Activated CD8-positive, alpha-beta memory T cell treated with anti-CD3 and anti-CD28 coated beads for 1 hour (primary cell): ENCODE results near the gene TMEM184A.
"Not testable (repeated sequence)": the region's sequence is repeated elsewhere in the genome, so short reads cannot be mapped to it uniquely, and the experiment has no call there.

Source experiments
- DNase-seq, 2 donors: peaks; one replicate each; pipeline ENCODE4 v3.0.0-alpha.2; 2020; ENCODE audit warnings: low read depth in 1 of 2; ENCODE audit errors: extremely low read depth in 1 of 2

Gene TMEM184A

DNA sequence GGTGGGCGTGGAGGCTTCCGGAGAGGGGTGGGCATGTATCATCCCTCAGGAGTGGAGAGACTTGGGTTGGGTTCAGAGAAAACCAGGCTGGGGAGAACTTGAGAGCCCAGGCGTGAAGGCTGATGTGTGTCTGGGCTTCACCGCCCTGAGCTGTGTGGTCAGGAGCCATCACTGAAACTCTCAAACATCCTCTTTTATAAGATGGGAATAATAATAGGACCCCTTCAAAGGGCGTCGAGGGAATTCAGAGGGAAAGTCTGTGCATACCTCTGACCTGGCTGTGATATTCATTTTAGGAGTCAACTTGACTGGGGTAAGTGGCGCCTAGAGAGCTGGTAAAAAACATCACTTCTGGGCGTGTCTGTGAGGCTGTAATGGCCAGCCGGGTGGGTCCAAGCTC lies 34.9 kb upstream of the TMEM184A start:
- no peak for DNase-seq

DNA sequence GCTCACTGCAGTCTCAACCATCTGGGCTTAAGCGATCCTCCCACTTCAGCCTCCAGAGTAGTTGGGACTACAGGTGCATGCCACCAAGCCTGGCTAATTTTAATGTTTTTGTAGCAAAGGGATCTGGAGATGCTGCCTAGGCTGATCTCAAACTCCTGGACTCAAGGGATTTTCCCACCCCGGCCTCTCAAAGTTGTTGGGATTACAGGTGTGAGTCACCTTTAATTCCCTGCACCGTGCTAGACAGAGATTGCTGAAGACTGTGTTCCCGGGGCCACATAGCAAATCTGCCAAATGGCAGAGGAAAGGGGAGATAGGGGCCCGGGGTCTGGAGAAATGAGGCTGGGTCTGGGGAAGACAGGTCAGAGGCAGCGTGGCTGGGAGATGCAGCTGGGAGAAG lies 34.5 kb upstream of the TMEM184A start:
- no peak for DNase-seq

DNA sequence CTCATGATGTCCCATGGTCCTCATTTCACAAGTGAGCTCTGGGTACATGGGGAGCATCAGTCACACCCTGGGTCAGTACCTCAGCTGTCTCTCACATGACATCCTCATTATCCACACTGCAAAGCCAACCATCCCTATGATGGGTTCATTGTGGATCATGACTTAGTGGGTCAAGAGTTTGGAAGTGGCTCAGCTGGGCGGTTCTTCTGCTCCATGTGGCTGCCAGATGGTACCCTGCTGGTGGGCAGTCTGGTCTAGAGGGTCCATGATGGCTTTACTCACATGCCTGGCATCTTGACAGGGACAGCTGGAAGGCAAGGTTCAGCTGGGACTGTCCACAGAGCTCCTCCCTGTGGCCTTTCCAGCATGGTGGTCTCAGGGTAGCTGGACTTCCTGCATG lies 33.0 kb upstream of the TMEM184A start:
- DNase-seq, result no peak

DNA sequence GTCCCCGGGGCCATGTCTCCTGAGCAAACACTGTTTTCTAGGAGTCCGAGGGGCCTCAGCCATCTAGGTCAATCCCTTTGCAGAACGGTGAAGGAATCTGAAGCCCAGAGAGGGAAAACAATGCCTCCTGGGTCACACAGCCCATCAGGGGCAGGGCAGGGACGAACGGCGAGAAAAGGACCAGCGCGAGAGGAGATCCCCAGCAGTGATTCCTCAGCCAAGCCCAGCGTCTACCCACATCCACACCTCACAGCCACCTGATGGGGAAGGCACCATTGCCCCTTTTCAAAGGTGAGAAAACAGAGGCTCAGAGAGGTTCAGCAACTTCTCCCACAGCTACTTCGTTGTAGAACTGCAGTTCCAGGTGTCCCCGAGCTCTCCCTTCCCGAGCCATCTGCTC lies 31.7 kb upstream of the TMEM184A start:
- DNase-seq, result no peak

DNA sequence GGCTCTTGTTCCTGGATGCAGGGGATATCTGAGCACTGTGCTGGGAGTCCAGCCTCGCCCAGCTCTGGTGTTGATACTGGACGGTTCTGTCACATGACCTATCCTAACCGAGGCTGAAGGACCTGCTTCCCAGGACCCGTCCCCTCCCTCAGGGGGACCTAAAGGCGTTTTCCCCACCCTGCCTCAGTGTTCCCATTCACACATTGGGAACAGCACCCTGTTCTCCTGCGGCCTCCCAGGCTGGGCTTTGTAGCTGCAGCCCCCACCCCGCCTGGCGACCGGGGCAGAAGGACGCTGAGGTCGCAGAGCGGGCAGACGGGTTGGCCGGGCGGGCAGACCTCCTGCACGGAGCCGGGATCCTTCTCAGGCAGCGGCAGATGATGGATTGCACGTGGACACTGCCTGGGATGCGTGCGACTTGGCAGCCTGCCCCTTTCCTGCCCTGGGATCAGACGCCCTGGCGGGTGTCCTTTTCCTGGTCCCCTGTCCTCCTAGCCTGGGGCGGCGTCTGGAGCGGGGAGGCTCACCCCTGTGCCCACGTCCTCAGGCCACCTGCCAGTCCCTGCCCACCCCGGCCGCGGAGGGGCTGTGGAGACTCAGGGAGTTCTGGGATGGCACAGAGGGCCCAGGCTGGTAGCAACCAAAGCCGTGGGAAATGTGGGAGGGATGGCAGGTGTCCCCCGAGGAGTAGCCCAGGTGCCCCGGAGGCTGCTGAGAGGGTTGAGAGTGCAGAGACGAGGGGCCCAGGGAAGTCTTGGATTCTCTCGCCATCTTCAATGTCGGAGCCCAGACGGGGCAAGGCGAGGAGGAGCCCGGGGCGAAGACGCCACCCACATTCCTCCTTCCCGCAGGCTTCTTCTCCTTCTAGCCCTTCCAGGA lies 31.1 kb upstream of the TMEM184A start:
- DNase-seq, result no peak

DNA sequence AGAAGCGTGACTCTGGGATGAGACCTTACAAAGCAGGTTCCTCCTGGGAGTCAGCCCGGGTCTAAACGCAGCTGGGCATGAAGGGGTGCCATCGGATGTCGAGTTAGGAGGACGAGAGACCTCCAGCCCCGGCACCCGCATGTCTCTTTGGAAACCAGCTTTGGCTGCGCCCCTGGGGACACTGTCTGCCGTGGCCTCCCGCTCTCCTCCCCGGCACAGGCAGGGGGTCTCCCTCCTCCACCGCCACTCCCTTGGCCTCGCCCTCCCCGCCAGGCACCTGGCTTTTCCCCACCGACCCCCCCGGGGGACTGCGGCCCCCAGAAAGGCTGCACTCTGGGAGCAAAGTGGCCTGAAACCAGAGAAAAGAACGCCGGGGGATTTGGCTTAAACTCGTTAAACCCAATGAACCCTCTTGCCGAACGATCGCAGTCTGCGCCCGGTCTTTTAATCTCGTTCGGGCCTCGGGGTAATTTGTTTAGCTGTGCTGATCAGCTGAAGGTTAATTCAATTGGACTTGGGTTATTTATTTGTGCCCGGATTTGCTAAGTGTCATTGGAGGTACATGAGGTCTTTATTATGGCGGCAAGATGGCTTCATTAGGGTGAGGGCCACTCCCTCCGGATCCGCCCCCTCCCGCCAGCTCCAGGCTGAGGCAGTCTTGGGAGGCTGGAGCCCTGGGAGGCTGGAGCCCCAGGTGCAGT lies 30.3 kb upstream of the TMEM184A start:
- no peak for DNase-seq

DNA sequence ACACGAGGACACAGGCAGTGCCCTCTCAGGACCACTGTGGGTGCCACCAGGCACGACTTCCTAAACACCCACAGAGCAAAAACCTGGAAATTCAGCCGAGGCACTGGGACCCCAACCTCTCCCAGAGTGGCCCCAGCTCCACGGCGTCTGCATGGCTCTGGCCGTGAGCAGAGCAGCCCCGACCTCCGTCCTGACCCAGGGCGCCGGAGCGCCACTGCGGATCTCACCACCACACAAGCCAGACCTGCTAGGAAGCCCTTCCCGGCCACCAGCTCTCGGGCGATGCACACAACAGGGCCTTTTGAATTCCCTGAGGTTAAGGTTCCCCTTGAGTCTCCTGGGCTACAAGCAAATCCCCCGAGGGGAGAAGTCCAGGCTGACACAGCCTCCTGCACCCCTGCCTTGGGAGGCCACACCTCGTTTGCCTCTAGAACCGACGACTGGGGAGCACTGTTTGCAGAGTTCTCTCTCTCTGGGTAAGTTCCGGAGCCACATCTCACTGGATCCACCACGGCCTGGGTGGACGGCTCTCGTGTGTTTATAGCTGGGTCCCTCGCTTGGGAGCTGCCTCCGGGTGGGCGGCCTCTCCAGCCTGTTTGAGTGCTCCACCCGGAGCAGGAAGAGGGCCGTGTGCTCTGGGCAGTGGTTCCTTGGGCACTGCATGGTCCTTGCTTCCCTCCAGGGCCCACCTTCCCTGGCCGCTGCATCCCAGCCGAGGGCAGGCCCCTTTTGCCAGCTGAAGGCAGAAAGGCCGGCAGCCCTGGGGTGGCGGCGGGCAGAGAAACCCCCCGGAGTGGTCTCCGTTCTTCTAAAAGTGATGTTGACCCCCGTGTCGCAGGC lies 29.4 kb upstream of the TMEM184A start:
- DNase-seq, result no peak

DNA sequence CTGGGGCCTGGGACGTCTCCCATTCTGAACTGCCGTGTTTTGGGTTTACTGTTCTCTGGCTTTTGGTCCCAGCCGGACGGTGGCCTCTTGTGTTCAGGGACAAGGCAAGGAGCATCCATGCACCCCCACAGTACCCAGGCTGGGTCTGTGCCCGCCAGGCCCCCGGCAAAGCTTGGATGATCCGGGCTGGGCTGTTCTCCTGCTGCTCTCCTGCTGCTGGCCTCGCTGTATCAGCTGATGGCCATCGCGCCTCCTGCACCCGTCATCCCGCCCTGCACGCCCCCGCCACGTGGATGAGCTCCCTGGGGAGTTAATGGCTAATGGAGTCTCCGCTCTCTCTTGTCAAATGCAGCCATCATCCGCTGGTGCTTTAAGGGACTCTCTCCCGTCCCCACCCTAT lies 28.7 kb upstream of the TMEM184A start:
- no peak for DNase-seq

DNA sequence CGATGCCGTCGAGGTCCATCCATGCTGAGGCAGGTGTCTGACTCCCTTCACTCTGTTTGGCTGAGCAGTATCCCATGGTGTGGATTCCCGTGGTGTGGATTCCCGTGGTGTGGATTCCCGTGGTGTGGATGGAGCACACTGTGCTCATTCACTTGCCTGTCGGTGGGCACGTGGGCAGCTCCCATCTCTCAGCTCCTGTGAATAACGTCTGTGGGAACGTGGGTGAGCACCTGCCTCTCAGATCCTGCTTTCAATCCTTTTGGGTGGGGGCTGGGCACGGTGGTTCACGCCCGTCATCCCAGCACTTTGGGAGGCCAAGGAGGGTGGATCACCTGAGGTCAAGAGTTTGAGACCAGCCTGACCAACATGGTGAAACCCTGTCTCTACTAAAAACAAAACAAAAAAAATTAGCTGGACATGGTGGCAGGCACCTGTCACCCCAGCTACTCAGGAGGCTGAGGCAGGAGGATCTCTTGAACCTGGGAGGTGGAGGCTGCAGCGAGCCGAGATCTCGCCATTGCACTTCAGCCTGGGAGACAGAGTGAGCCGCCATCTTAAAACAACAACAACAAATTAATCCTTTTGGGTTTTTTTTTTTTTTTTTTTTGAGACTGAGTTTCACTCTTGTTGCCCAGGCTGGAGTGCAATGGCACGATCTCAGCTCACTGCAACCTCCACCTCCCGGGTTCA lies 27.4 kb upstream of the TMEM184A start:
- not testable (repeated sequence) for DNase-seq

DNA sequence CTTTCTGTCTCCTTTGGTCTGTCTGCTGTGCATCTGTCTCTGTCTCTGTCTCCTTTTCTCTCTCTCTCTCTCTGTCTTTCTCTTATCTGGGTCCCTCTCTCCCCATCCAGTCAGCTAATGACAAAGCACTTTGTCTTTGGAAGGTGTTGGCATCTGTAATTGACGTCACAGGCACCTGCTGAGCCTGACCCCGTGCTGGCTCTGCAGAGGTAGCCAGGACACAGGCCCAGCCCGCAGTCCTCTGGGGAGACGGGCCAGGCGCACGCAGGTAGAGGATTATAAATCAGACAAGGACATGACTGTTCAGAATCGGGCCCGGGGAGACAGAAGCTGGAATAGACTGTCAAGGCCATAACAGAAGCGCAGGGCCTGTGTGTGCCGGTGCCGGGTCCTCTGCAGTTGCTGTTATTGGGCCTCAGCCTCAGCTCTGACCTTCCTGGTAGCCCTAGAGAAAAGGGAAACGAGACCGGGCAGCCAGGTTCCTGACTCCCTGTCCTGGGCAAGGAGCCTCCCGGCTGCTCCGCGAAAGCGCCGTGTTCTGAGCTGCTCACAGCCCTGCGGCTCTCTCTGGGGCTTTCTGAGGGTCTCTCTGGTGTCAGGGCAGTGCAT lies 24.5 kb upstream of the TMEM184A start:
- no peak for DNase-seq

DNA sequence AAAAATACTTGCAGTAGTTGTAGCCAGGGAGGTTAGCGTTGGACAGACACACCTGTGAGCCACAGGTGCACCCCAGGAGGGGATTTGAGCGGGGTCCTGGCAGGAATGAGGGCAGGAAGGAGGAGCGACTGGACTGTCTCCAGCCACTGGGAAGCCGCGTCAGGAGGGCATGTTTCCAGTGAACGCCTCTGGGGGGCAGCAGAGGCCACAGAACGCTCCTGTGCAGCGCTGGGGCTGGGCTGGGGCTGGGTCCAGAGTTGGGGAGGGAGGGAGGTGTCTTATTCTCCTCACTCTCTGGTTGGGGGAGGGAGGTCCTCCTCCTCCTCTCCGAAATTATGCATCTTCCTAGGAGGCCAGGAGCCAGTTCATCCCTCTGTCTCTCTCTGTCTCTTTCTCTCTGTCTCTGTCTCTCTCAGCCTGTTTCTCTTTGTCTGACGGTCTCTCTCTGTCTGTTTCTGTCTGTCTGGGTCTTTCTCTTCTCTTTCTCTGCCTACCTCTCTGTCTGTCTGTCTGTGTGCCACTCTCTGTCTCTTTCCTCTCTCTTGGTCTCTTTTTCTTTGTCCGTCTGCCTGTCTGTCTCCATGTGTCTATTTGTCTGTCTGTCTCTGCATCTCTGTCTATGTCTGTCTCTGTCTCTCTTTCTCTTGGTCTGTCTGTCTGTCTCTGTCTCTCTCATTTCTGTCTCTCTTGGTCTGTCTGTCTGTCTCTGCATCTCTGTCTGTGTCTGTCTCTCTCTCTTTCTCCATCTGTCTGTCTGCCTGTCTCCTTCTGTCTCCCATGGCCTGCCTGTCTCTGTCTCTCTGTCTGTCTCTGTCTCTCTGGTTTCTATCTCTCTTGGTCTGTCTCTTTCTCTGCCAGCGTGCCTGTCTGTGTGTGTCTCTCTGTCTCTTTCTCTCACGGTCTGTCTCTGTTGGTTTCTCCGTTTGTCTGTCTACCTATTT lies 23.7 kb upstream of the TMEM184A start:
- peak in 1 of 2 donors; percentile 51 for DNase-seq

DNA sequence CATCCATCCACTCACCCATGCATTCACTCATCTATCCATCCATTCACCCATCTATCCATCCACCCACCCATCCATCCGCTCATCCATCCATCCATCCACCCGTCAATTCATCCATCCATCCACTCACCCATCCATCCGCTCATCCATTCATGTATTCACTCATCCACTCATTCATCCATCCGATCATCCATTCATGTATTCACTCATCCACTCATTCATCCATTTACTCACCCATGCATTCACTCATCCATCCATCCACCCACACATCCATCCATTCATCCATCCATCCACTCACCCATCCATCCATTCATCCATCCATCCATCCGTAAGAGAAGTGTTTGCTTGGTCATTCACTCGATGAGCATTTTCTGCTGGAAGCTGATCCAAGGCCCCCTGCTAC lies 22.5 kb upstream of the TMEM184A start:
- DNase-seq, result no peak

DNA sequence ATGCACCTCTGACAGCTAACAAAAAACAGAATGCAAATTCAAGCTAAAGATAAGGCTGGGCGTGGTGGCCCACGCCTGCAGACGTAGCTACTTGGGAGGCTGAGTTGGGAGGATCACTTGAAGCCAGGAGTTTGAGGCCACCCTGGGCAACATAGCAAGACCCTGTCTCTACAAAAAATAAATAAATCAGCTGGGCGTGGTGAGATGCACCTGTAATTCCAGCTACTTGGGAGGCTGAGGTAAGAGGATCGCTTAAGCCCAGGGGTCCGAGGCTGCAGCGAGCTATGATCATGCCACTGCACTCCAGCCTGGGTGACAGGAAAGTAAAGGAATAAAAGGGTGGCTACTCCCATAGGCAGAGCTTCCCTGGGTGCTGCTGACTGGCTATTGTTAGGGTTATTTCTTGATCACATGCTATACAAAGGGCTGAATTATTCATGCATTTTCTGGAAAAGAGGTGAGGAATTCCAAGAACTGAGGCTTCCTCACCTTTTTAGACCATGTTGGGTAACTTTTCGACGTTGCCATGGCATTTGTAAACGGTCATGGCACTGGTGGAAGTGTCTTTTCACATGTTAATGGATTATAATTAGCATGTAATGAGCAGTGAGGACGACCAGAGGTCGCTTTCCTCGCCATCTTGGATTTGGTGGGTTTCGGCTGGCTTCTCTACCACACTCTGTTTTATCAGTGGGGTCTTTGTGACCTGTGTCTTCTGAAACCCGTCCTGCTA lies 20.7 kb upstream of the TMEM184A start:
- DNase-seq, result no peak

DNA sequence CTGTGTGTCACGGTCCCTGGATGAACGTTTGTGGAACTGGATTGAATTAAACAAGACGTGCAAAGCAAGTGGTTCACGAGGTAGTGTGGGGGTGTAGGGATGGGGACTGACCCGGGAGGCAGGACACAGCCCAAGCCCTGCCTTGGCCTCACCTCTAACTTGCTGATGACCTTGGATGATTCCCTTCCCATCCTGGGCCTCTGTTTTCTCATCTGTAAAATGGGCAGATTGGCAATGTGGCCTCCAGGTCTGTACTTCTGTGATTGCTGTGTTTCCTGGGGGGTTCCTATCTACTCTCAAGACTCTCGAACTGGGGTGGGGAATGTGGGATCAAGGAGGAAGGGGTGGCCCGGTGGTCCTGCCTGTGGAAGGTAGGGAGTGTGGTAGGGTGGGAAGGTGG lies 19.8 kb upstream of the TMEM184A start:
- no peak for DNase-seq

DNA sequence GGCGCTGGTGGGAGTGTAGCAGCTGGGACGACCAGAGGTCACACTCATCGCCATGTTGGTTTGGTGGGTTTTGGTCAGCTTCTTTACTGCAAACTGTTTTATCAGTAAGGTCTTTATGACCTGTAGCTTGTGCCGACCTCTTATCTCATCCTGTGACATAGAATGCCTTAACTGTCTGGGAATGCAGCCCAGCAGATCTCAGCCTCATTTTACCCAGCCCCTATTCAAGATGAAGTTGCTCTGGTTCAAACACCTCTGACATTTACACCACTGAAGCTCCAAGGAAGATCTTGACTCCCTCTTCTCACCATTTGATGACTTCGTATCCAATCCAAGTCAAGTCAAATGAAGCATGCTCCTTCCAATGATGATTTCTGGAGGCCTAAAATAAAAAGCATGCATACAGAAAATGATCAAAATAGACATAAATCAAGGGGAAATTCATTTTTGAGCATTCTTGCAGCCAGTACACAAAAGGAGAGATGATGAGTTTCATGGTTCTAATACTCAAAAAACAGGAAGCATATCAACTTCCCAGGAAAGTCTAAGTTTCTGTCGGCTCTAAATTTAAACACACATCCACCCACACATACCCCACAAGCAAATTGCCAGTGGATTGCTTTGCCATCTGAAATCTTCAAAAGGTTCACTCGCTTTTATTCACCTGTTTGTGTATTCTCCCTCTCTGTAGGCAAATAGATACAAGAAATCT lies 16.3 kb upstream of the TMEM184A start:
- DNase-seq, result no peak

DNA sequence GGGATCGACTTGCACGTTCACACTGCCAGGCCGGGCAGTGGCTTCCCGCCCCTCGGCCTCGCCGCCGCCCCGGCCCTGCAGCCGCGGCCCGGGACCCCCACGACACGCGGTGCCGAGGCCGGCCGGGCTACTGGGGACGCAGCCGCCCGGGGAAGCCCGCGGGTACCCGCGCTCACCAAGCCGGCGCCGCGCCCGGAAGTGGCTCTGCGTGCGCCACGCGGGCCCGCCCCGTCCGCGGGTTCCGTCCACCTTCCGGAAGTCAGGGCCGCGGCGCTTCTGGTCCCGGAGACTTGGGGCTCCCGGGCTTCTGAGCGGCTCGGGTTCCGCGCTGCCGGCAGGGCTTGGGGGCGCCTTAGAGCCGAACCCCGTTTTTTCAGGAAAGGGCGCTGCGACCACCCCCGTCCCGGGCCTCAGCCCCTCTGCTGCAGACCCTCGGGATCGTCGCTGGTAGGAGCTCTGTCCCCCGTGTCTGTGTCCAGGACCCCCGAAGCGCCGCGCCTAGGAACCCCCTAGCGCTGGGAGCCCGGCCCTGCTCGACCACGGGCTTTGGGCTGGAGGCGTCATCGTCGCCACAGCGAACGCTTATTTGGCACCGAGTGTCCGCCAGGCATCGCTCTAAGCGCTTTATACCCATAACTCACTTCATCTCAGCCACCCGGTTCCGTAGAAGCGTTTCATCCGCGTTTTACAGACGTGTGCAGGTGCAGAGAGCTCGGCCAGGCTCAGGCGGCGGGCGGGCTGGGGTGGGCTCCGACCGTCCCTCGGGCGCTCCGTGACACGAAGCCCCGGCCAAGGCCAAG lies 14.0 kb upstream of the TMEM184A start, which contains the start of gene PSMG3:
Gene PSMG3 (minus strand): TSS at position 200 of the 800 bp plus-strand sequence. CDS start 693 bp downstream, outside the sequence.
- peak; percentile 65 to 83 for DNase-seq

DNA sequence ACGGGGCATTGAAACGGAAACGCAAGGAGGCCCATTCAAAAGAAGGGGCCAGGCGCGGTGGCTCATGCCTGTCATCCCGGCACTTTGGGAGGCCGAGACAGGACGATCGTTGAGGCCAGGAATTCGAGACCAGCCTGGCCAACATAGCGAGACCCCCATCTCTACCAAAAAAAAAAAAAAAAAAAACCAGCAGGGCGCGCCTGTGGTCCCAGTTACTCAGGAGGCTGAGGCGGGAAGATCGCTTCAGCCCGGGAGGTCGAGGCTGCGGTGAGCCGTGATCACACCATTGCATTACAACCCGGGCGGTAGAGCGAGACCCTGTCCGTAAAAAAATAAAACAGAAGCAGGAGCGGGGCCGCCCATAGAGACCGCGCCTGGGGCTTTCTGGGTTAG lies 13.4 kb upstream of the TMEM184A start:
- DNase-seq, result no peak
